Measurements from ENCODE around the gene RPSA.
"Not testable (repeated sequence)": the region's sequence is repeated elsewhere in the genome, so short reads cannot be mapped to it uniquely, and the experiment has no call there.

GRCh38 chr3:39415302-39415701 lies 8.8 kb downstream of the RPSA start:
- TF ChIP-seq CTCF (conservative IDR thresholded peaks at IDR 0.05; ENCODE audit: low read depth, low read length); EZH2 (IDR thresholded peaks at IDR 0.05; ENCODE audit: borderline replicate concordance, low read depth, low read length, poor library complexity, severe bottlenecking): not testable (repeated sequence)

Data from A673 (cell line).